PC-9 (cell line): ENCODE measurements around the gene TMEM147.

Source experiments
- CTCF ChIP-seq: fragments of 200-600 bp; sonication (generic); conservative IDR thresholded peaks from 2 replicates; pipeline ENCODE4 v1.6.1; 2017; ENCODE audit warnings: mixed run types, antibody characterized with exemption, mild to moderate bottlenecking, moderate library complexity
- EZH2 ChIP-seq: fragments of 200-600 bp; sonication (generic); IDR thresholded peaks from 2 replicates; pipeline ENCODE4 v1.8.0; 2017; ENCODE audit warnings: antibody characterized with exemption, low read depth

GRCh38 chr19:35521124-35521743, 24.2 kb upstream of the TMEM147 start:
- TF ChIP-seq CTCF (no peak), EZH2 (no peak)
